MV-4-11 (cell line): ENCODE measurements around the gene AUTS2.

Source experiments
- DNase-seq: peaks from one replicate; lab custom pipeline; 2025; lab: John Stamatoyannopoulos, UW

AUTS2 gene

GRCh38 chr7:70657989-70658632, 1059.8 kb downstream of the AUTS2 start:
- DNase-seq: no peak

GRCh38 chr7:70659263-70659662, 1061.0 kb downstream of the AUTS2 start:
- DNase-seq: no peak

GRCh38 chr7:70660154-70660818, 1062.0 kb downstream of the AUTS2 start:
- no peak for DNase-seq

- DNase-seq: no peak
Observed at GRCh38 chr7:70660819-70661191, 1062.5 kb downstream of the AUTS2 start.

GRCh38 chr7:70663680-70664079, 1065.4 kb downstream of the AUTS2 start:
- DNase-seq: no peak

GRCh38 chr7:70665997-70666396, 1067.7 kb downstream of the AUTS2 start:
- DNase-seq: no peak

GRCh38 chr7:70667406-70667805, 1069.1 kb downstream of the AUTS2 start:
- no peak for DNase-seq

- no peak for DNase-seq
Observed at GRCh38 chr7:70668606-70669358, 1070.5 kb downstream of the AUTS2 start.

GRCh38 chr7:70669854-70670253, 1071.6 kb downstream of the AUTS2 start:
- DNase-seq: no peak

- no peak for DNase-seq
Observed at GRCh38 chr7:70670288-70670687, 1072.0 kb downstream of the AUTS2 start.

GRCh38 chr7:70673778-70674570, 1075.7 kb downstream of the AUTS2 start:
- no peak for DNase-seq

- DNase-seq: no peak
Observed at GRCh38 chr7:70674571-70675010, 1076.3 kb downstream of the AUTS2 start.

GRCh38 chr7:70676243-70676642, 1078.0 kb downstream of the AUTS2 start:
- no peak for DNase-seq

- DNase-seq: peak; percentile 92
Observed at GRCh38 chr7:70678621-70679251, 1080.5 kb downstream of the AUTS2 start.

GRCh38 chr7:70679661-70680060, 1081.4 kb downstream of the AUTS2 start:
- DNase-seq: no peak

GRCh38 chr7:70680306-70680705, 1082.0 kb downstream of the AUTS2 start:
- no peak for DNase-seq

GRCh38 chr7:70680743-70681468, 1082.6 kb downstream of the AUTS2 start:
- no peak for DNase-seq

- DNase-seq: no peak
Observed at GRCh38 chr7:70681469-70682350, 1083.4 kb downstream of the AUTS2 start.

- no peak for DNase-seq
Observed at GRCh38 chr7:70684173-70684572, 1085.9 kb downstream of the AUTS2 start.

GRCh38 chr7:70693321-70693685, 1095.0 kb downstream of the AUTS2 start:
- DNase-seq: no peak
